ENCODE measurements around the gene NEK1.

Gene NEK1

GRCh38 chr4:169621731-169622492 lies 9.5 kb upstream of the NEK1 start:
- TF ChIP-seq CTCF (IDR thresholded peaks at IDR 0.05; ENCODE audit: borderline replicate concordance, control extremely low read depth, extremely low read depth, insufficient read depth, missing control alignments) = no peak
- in situ Hi-C loops (cut with MboI; ENCODE audit: low sequenced_read_pairs, unreplicated experiment) = loop anchor here (25.0 kb wide), 1 partner anchor 415 kb away; the partner anchor contains the start of gene MFAP3L
- DNase-seq (ENCODE audit: low spot score) = no peak

- no peak for TF ChIP-seq CTCF (IDR thresholded peaks at IDR 0.05; ENCODE audit: borderline replicate concordance, control extremely low read depth, extremely low read depth, insufficient read depth, missing control alignments)
- no peak for DNase-seq (ENCODE audit: low spot score)
- in situ Hi-C loops (cut with MboI; ENCODE audit: low sequenced_read_pairs, unreplicated experiment) = loop anchor here (25.0 kb wide), 1 partner anchor 416 kb away; the partner anchor contains the start of gene MFAP3L
Measured at GRCh38 chr4:169620880-169621248, 8.5 kb upstream of the NEK1 start.

- no peak for TF ChIP-seq CTCF (IDR thresholded peaks at IDR 0.05; ENCODE audit: borderline replicate concordance, control extremely low read depth, extremely low read depth, insufficient read depth, missing control alignments)
- in situ Hi-C loops (cut with MboI; ENCODE audit: low sequenced_read_pairs, unreplicated experiment) = loop anchor here (25.0 kb wide), 1 partner anchor 417 kb away; the partner anchor contains the start of gene MFAP3L
- peak; percentile 95 for DNase-seq (ENCODE audit: low spot score)
Measured at GRCh38 chr4:169619958-169620879, 7.8 kb upstream of the NEK1 start, which contains the start of gene CLCN3. Gene CLCN3 (plus strand): TSS chr4:169620578. CDS start chr4:169635929, 15,351 bp downstream.

- peak; percentile 40 for TF ChIP-seq CTCF (IDR thresholded peaks at IDR 0.05; ENCODE audit: borderline replicate concordance, control extremely low read depth, extremely low read depth, insufficient read depth, missing control alignments)
- peak; percentile 50 for DNase-seq (ENCODE audit: low spot score)
- in situ Hi-C loops (cut with MboI; ENCODE audit: low sequenced_read_pairs, unreplicated experiment) = loop anchor here (25.0 kb wide), 1 partner anchor 418 kb away; the partner anchor contains the start of gene MFAP3L
Measured at GRCh38 chr4:169619518-169619957, 7.2 kb upstream of the NEK1 start.

- TF ChIP-seq CTCF (IDR thresholded peaks at IDR 0.05; ENCODE audit: borderline replicate concordance, control extremely low read depth, extremely low read depth, insufficient read depth, missing control alignments) = no peak
- in situ Hi-C loops (cut with MboI; ENCODE audit: low sequenced_read_pairs, unreplicated experiment) = loop anchor here (25.0 kb wide), 1 partner anchor 418 kb away; the partner anchor contains the start of gene MFAP3L
- no peak for DNase-seq (ENCODE audit: low spot score)
Measured at GRCh38 chr4:169618986-169619385, 6.6 kb upstream of the NEK1 start.

- TF ChIP-seq CTCF (IDR thresholded peaks at IDR 0.05; ENCODE audit: borderline replicate concordance, control extremely low read depth, extremely low read depth, insufficient read depth, missing control alignments) = no peak
- in situ Hi-C loops (cut with MboI; ENCODE audit: low sequenced_read_pairs, unreplicated experiment) = loop anchor here (25.0 kb wide), 1 partner anchor 419 kb away; the partner anchor contains the start of gene MFAP3L
- no peak for DNase-seq (ENCODE audit: low spot score)
Measured at GRCh38 chr4:169618286-169618685, 5.9 kb upstream of the NEK1 start.

All from GM13976 (cell line).